ENCODE data around the gene ZNF853.

Gene ZNF853

DNA sequence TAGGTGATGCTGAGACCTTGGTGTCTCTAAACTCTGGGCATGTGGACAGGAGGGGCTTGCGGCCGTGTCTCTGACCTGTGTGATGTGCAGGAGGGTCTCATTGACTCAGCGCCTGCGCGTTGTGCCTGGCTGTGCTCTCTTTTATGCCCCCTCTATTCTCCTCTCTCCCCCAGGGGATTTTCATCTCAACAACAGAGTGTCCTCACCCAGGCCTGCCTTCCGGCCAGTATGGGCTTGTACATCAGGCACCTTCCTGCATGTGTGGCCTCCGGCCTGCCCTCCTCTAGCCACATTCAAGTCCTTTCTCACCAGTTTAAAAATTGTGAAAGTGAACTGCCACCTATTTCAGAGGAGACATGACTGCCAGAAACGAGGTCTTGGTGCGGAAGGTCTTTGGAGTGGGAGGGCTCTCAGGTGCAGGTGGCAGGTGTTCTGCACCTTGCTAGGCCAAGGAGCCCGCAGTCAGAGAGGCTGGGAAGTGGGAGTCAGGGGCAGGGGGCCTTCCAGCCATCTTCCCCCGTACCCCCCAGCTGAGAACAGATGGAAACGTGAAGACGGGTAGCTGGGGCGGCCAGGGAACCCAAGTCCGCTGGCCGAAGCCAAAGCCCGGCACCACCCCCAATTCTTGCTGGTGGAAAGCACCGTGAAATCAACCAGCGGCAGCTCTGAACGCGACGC is 26.1 kb upstream of the ZNF853 start:
- Histone ChIP-seq H3K9me3 (ENCODE audit: control insufficient read depth, insufficient read depth, low read length) (no peaks in the 10 kb centered on the region), H3K4me1 (ENCODE audit: insufficient read depth, low read length) (no peaks in the 10 kb centered on the region), H3K36me3 (ENCODE audit: insufficient read depth, low read length) (peaks cover 7% of the 10 kb centered on the region), H3K9ac (ENCODE audit: low read depth, low read length) (peak overlapping the region; percentile 24)

GRCh38 chr7:6589829-6590644 is 25.4 kb upstream of the ZNF853 start, which contains the start of gene INTS15:
Gene INTS15 (plus strand): TSS chr7:6590021. CDS start chr7:6590284, 263 bp downstream.
- peaks cover 5% of the 10 kb centered on the region; the same call in 1 of the 2 replicates for H3K36me3 ChIP-seq (ENCODE audit: insufficient read depth, low read length)
- peak within 1 kb of the TSS; percentile 90 for H3K9ac ChIP-seq (ENCODE audit: low read depth, low read length)
- H3K4me1 ChIP-seq (ENCODE audit: insufficient read depth, low read length): no peaks in the 10 kb centered on the region
- no peaks in the 10 kb centered on the region for H3K9me3 ChIP-seq (ENCODE audit: control insufficient read depth, insufficient read depth, low read length)

DNA sequence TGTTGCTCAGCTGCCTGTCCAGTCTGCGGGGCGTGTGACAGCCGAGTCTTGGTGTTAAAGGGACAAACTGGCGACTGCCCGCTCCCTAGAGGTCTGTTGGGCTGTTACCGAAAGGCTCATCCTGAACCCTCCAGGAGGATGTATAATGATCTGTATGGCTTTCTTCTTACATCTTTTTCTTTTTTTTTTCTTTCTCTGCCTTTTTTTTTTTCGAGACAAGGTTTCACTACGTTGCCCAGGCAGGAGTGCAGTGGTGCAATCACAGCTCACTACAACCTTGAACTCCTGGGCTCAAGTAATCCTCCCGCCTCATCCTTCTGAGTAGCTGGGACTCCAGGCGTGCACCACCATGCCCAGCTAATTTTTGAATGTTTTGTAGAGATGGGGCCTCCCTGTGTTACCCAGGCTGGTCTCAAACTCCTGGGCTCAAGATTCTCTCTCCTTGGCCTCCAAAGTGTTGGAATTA is 24.7 kb upstream of the ZNF853 start:
- H3K9ac ChIP-seq (ENCODE audit: low read depth, low read length): peak overlapping the region; percentile 90
- H3K9me3 ChIP-seq (ENCODE audit: control insufficient read depth, insufficient read depth, low read length): no peaks in the 10 kb centered on the region
- peaks cover 6% of the 10 kb centered on the region; the same call in 1 of the 2 replicates for H3K36me3 ChIP-seq (ENCODE audit: insufficient read depth, low read length)
- H3K4me1 ChIP-seq (ENCODE audit: insufficient read depth, low read length): no peaks in the 10 kb centered on the region

GRCh38 chr7:6600093-6600492 is 15.3 kb upstream of the ZNF853 start:
- Histone ChIP-seq H3K9ac (ENCODE audit: low read depth, low read length) (no peak overlapping the region), H3K36me3 (ENCODE audit: insufficient read depth, low read length) (peaks cover 5% of the 10 kb centered on the region; the same call in 1 of the 2 replicates)

DNA sequence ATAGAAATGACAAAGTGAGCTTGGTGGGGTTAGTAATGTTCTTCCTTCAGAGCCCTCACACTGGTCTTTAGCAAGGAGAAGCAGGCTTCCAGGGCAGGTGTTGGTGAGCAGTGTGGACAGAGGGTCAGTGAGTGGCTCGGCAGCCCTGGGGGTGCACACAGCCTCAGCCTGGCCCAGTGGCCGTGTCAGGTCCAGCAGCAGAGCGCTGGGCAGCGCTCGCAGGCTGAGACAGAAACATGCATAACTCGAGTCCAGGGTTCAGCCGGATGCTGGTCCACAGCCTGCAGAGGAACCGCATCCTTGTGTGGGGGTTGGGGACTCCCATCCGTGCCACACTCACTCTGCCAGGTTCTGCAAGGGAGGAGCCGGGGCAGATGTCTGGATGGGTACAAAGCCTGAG is 11.0 kb upstream of the ZNF853 start:
- H3K36me3 ChIP-seq (ENCODE audit: insufficient read depth, low read length): no peaks in the 10 kb centered on the region
- no peaks in the 10 kb centered on the region for H3K4me1 ChIP-seq (ENCODE audit: insufficient read depth, low read length)

More at GRCh38 chr7:6600093-6600492, 15.3 kb upstream of the ZNF853 start:
- no peaks in the 10 kb centered on the region for H3K4me1 ChIP-seq (ENCODE audit: insufficient read depth, low read length)
- no peaks in the 10 kb centered on the region for H3K9me3 ChIP-seq (ENCODE audit: control insufficient read depth, insufficient read depth, low read length)

GRCh38 chr7:6606866-6607583 is 8.4 kb upstream of the ZNF853 start:
- Histone ChIP-seq H3K36me3 (ENCODE audit: insufficient read depth, low read length) (no peaks in the 10 kb centered on the region), H3K9me3 (ENCODE audit: control insufficient read depth, insufficient read depth, low read length) (no peaks in the 10 kb centered on the region), H3K9ac (ENCODE audit: low read depth, low read length) (no peak overlapping the region), H3K4me1 (ENCODE audit: insufficient read depth, low read length) (no peaks in the 10 kb centered on the region)

More for the DNA sequence above, 11.0 kb upstream of the ZNF853 start:
- no peak overlapping the region for H3K9ac ChIP-seq (ENCODE audit: low read depth, low read length)
- H3K9me3 ChIP-seq (ENCODE audit: control insufficient read depth, insufficient read depth, low read length): no peaks in the 10 kb centered on the region

DNA sequence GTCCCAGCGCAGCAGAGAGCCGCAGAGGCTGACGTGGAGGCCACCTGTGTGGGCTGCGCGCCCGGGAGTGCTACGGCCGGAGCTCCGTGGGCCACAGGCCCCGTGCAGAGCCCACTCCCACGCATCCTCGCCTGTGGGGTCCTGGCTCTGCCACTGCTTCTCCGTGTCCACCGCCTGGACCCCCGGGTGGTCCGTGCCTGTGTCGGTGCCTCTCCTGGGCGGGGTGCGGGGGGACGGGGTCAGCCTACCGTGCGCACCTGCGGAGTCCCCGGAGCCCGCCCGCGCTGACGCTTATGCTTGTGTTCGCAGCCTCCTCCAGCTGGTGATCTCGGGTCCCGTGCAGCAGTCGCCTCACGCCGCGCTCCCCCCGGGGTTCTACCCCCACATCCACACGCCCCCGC is 7.8 kb upstream of the ZNF853 start:
- Histone ChIP-seq H3K9me3 (ENCODE audit: control insufficient read depth, insufficient read depth, low read length) (no peaks in the 10 kb centered on the region), H3K36me3 (ENCODE audit: insufficient read depth, low read length) (no peaks in the 10 kb centered on the region), H3K4me1 (ENCODE audit: insufficient read depth, low read length) (no peaks in the 10 kb centered on the region), H3K9ac (ENCODE audit: low read depth, low read length) (no peak overlapping the region)

DNA sequence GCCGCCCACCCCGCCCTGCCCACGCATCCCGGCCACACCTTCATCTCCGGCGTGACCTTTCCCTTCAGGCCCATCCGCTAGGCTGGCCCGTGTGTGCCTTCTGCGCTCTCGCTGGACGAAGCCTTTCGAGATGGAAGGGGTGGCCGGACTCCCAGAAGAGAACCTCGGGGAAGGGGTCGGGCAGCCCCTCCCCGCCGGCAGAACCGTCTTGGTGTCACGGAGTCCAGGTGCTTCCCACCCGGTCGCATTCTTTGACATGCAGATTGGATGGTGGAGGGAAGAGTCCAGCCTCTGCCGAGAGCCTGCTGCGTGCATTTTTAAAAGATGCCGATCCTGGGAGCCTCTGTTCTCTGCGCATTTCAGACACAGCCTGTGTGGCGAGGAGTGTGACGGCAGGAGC is 7.3 kb upstream of the ZNF853 start:
- no peak overlapping the region for H3K9ac ChIP-seq (ENCODE audit: low read depth, low read length)
- H3K9me3 ChIP-seq (ENCODE audit: control insufficient read depth, insufficient read depth, low read length): no peaks in the 10 kb centered on the region
- no peaks in the 10 kb centered on the region for H3K4me1 ChIP-seq (ENCODE audit: insufficient read depth, low read length)
- no peaks in the 10 kb centered on the region for H3K36me3 ChIP-seq (ENCODE audit: insufficient read depth, low read length)

- Histone ChIP-seq H3K4me1 (ENCODE audit: insufficient read depth, low read length) (peaks cover 4% of the 10 kb centered on the region), H3K9ac (ENCODE audit: low read depth, low read length) (no peak overlapping the region), H3K9me3 (ENCODE audit: control insufficient read depth, insufficient read depth, low read length) (no peaks in the 10 kb centered on the region), H3K36me3 (ENCODE audit: insufficient read depth, low read length) (no peaks in the 10 kb centered on the region)
Observed at GRCh38 chr7:6608794-6609193, 6.6 kb upstream of the ZNF853 start.

GRCh38 chr7:6612819-6613218 is 2.6 kb upstream of the ZNF853 start:
- Histone ChIP-seq H3K9me3 (ENCODE audit: control insufficient read depth, insufficient read depth, low read length) (no peaks in the 10 kb centered on the region), H3K36me3 (ENCODE audit: insufficient read depth, low read length) (no peaks in the 10 kb centered on the region), H3K4me1 (ENCODE audit: insufficient read depth, low read length) (peaks cover 10% of the 10 kb centered on the region), H3K9ac (ENCODE audit: low read depth, low read length) (no peak overlapping the region)

DNA sequence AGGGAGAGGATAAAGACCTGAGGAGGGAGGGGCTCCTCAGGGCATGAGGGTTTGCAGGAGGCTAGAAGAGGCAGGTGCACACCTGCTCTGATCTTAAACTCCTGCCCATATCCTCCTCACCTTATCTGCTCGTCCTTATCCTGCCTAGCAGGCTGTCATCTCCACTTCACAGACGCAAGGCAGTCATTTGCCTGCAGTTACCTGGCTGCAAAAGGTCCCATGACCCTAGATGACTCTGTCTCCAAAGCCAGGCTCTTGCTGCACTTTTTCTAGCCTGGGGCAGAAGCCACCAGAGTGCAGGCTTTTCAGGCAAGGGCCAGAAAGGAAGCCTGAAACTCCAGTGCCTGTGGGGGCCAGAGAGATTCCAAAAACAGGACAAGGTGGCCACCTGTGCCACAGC is 1.7 kb upstream of the ZNF853 start:
- H3K9me3 ChIP-seq (ENCODE audit: control insufficient read depth, insufficient read depth, low read length): no peaks in the 10 kb centered on the region
- no peaks in the 10 kb centered on the region for H3K36me3 ChIP-seq (ENCODE audit: insufficient read depth, low read length)
- H3K4me1 ChIP-seq (ENCODE audit: insufficient read depth, low read length): peaks cover 10% of the 10 kb centered on the region
- H3K9ac ChIP-seq (ENCODE audit: low read depth, low read length): no peak overlapping the region

DNA sequence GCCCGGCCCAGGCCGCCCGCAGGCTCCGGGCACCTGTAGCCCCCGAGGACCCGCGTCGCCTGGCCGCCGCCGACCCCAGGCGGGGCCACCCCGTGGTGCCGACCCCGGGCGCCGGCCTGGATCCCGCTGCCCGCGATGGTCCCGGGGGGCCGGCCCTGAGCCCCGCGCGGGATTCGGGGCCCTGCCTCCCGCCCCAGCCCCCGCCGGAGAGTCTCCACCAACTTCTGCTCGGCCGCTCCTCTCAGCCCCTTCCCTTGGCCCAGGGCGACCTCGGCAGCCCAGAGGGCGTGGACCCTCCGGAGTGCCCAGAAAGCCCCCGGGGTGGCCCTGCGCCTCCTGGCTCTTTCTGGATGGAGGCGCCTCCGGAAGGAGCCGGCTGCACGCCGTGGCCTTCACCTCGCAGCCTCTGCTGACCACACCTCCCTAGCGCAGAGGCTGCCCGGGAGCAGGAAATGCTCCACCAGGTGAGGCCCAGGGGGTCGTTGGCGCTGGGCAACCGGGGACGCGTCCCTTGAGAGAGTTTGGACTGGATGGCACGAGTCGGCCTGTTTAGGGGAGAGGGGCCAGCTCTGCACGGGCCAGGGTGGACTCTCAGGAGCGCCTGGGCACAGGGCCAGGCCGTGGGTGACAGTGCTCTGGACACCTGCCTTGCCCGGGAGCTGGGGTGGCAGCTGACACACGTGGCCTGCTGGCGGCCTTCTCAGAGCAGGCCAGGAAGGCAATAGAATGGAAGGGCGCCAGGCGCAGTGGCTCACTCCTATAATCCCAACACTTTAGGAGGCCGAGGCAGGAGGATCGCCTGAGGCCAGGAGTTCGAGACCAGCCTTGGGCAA is 529 bp downstream of the ZNF853 start:
- no peaks in the 10 kb centered on the region for H3K36me3 ChIP-seq (ENCODE audit: insufficient read depth, low read length)
- H3K4me1 ChIP-seq (ENCODE audit: insufficient read depth, low read length): peaks cover 10% of the 10 kb centered on the region
- H3K9ac ChIP-seq (ENCODE audit: low read depth, low read length): peak overlapping the region; percentile 70; the same call in 1 of the 2 replicates
- H3K9me3 ChIP-seq (ENCODE audit: control insufficient read depth, insufficient read depth, low read length): no peaks in the 10 kb centered on the region

DNA sequence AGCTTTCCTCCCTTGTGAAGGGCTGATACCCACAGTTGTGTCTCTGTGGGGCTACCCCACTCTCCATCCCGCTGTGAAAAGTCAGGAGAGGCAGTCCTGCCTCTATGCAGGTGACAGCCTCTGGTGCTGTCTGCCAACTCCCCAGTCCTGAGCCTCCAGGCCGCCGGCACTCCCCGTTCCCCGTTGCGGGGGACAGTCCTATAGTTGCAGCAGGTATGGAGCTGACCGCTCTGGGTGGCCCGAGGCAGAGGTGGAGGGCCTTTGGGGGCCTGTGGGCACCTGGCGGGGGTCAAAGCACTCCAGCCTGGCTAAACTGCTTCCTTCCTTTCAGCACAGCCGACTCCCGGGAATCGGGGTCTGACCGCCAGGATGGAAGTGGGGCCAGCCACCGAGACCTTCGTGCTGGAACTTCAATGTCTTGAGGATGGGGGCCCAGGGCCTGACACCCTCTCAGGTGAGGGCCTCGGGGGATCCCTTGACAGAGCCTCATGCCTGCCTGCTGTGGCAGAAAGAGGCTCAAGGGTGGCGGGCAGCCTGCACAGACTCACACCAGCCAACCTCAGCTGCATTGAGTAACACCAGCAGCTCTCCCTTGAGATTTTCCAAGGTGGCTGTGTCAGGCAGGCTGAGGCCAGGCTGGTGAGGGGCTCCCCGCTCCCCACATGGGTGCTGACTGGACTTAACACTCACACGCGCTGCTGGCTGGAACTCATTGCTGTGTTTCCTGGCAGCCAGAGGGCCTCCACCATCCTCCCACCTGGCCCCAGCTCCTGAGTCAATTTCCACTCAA is 1.6 kb downstream of the ZNF853 start:
- peaks cover 5% of the 10 kb centered on the region; the same call in 1 of the 2 replicates for H3K36me3 ChIP-seq (ENCODE audit: insufficient read depth, low read length)
- peaks cover 10% of the 10 kb centered on the region for H3K4me1 ChIP-seq (ENCODE audit: insufficient read depth, low read length)
- H3K9ac ChIP-seq (ENCODE audit: low read depth, low read length): no peak overlapping the region
- no peaks in the 10 kb centered on the region for H3K9me3 ChIP-seq (ENCODE audit: control insufficient read depth, insufficient read depth, low read length)

Data from ES-I3 (cell line).